Activated CD4-positive, alpha-beta T cell treated with anti-CD3 and anti-CD28 coated beads, Interleukin-2, amount 50 U/mL, for 24 hours (primary cell): ENCODE data around the gene PPARG.
"Not testable (repeated sequence)": the region's sequence is repeated elsewhere in the genome, so short reads cannot be mapped to it uniquely, and the experiment has no call there.

Experiments
- DNase-seq, 2 donors: peaks; one replicate each; pipeline ENCODE4 v3.0.0-alpha.2; 2020; ENCODE audit warnings: low read depth in 1 of 2, low spot score in 1 of 2

Gene PPARG

GRCh38 chr3:12458901-12459300 lies 170.0 kb downstream of the PPARG start:
- DNase-seq: no peak

GRCh38 chr3:12460127-12460526 lies 171.3 kb downstream of the PPARG start:
- DNase-seq: no peak

- no peak for DNase-seq
Observed at GRCh38 chr3:12461097-12461649, 172.3 kb downstream of the PPARG start.

GRCh38 chr3:12462159-12462947 lies 173.5 kb downstream of the PPARG start:
- no peak for DNase-seq

- no peak for DNase-seq
Observed at GRCh38 chr3:12463686-12464085, 174.8 kb downstream of the PPARG start.

GRCh38 chr3:12464181-12464580 lies 175.3 kb downstream of the PPARG start:
- no peak for DNase-seq

- DNase-seq: no peak
Observed at GRCh38 chr3:12465151-12465835, 176.4 kb downstream of the PPARG start.

- no peak for DNase-seq
Observed at GRCh38 chr3:12465836-12466225, 177.0 kb downstream of the PPARG start.

GRCh38 chr3:12467746-12468145 lies 178.9 kb downstream of the PPARG start:
- no peak for DNase-seq

- DNase-seq: no peak
Observed at GRCh38 chr3:12468276-12468675, 179.4 kb downstream of the PPARG start.

- DNase-seq: no peak
Observed at GRCh38 chr3:12468757-12469156, 179.9 kb downstream of the PPARG start.

GRCh38 chr3:12469222-12469621 lies 180.4 kb downstream of the PPARG start:
- not testable (repeated sequence) for DNase-seq

- DNase-seq: no peak
Observed at GRCh38 chr3:12470111-12470510, 181.2 kb downstream of the PPARG start.

GRCh38 chr3:12470680-12471079 lies 181.8 kb downstream of the PPARG start:
- DNase-seq: no peak

GRCh38 chr3:12471241-12471640 lies 182.4 kb downstream of the PPARG start:
- peak; percentile 34 to 55 for DNase-seq

GRCh38 chr3:12472000-12472610 lies 183.2 kb downstream of the PPARG start:
- no peak for DNase-seq

- DNase-seq: no peak
Observed at GRCh38 chr3:12472796-12473195, 183.9 kb downstream of the PPARG start.

GRCh38 chr3:12473511-12473910 lies 184.6 kb downstream of the PPARG start:
- no peak for DNase-seq

GRCh38 chr3:12476238-12476897 lies 187.5 kb downstream of the PPARG start:
- DNase-seq: no peak

GRCh38 chr3:12477256-12477655 lies 188.4 kb downstream of the PPARG start:
- no peak for DNase-seq

GRCh38 chr3:12478326-12478725 lies 189.5 kb downstream of the PPARG start:
- no peak for DNase-seq
